Keratinocyte (primary cell): ENCODE results near the gene BID.

Source experiments
- EZH2 ChIP-seq: IDR thresholded peaks from one replicate; pipeline ENCODE4 v1.6.1; 2012; ENCODE audit warnings: inconsistent platforms, mild to moderate bottlenecking, low read length, moderate library complexity
- TF ChIP-seq, protein P1 (sequence below), 3 experiments: IDR thresholded peaks in 1 of 3; conservative IDR thresholded peaks in 1 of 3; optimal IDR thresholded peaks in 1 of 3; 2 replicates in 2 of 3; 3 replicates in 1 of 3; pipeline versions ENCODE3 to v1.5.1; 2011; ENCODE audit warnings: low read length in 3 of 3, mild to moderate bottlenecking in 3 of 3, moderate library complexity in 2 of 3, control low read depth in 1 of 3, inconsistent platforms in 1 of 3; ENCODE audit not compliant: insufficient read depth in 2 of 3; ENCODE audit errors: extremely low read depth in 1 of 3

DNA sequence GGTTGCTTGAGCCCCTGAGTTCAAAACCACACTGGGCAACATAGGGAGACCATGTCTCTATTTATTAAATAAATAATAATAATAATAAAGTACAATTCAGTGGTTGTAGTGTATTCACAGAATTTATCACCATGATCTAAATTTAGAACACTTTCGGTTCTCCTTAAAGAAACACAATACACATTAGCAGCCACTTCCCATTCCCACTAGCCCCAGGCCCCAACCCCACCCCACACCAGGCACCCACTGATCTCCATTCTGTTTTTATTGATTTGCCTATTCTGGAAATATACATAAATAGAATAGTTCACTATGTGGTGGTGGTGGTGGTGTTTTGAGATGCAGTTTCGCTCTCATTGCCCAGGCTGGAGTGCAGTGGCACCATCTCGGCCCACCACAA is 90.0 kb downstream of the BID start:
- TF ChIP-seq, protein P1, sequence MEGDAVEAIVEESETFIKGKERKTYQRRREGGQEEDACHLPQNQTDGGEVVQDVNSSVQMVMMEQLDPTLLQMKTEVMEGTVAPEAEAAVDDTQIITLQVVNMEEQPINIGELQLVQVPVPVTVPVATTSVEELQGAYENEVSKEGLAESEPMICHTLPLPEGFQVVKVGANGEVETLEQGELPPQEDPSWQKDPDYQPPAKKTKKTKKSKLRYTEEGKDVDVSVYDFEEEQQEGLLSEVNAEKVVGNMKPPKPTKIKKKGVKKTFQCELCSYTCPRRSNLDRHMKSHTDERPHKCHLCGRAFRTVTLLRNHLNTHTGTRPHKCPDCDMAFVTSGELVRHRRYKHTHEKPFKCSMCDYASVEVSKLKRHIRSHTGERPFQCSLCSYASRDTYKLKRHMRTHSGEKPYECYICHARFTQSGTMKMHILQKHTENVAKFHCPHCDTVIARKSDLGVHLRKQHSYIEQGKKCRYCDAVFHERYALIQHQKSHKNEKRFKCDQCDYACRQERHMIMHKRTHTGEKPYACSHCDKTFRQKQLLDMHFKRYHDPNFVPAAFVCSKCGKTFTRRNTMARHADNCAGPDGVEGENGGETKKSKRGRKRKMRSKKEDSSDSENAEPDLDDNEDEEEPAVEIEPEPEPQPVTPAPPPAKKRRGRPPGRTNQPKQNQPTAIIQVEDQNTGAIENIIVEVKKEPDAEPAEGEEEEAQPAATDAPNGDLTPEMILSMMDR (optimal IDR thresholded peaks at IDR 0.05 in 1 of 3, IDR thresholded peaks at IDR 0.05 in 1 of 3, conservative IDR thresholded peaks at IDR 0.05 in 1 of 3; ENCODE audit: extremely low read depth in 1 of 3, insufficient read depth in 2 of 3, low read length in 3 of 3) = no peak
- no peak for TF ChIP-seq EZH2
